HEK293T (cell line): ENCODE data around the gene TNRC6C.

Source experiments
- CTCF ChIA-PET: fragments of 350-600 bp; formaldehyde crosslinking; extraction: SDS; loops from one replicate; lab custom pipeline; 2021; ENCODE audit warnings: antibody characterized with exemption, inconsistent platforms; lab: Yijun Ruan, JAX
- POLR2A ChIA-PET: fragments of 350-600 bp; formaldehyde crosslinking; extraction: SDS; loops from one replicate; lab custom pipeline; 2020; ENCODE audit warnings: antibody characterized with exemption, inconsistent platforms; lab: Yijun Ruan, JAX
- DNase-seq: peaks from one replicate; pipeline ENCODE4 v3.0.0; 2012; ENCODE audit warnings: mixed read lengths; ENCODE audit errors: extremely low spot score
- ARNT ChIP-seq: fragments of 450-650 bp; IDR thresholded peaks from 2 replicates; pipeline ENCODE4 v1.6.1; 2017; ENCODE audit warnings: mild to moderate bottlenecking
- BHLHE40 ChIP-seq: fragments of 450-650 bp; IDR thresholded peaks from 2 replicates; pipeline ENCODE4 v1.6.1; 2016; ENCODE audit warnings: mild to moderate bottlenecking, moderate library complexity, borderline replicate concordance
- CTBP1 ChIP-seq: fragments of 450-650 bp; IDR thresholded peaks from 2 replicates; pipeline ENCODE4 v1.6.1; 2016; ENCODE audit warnings: borderline replicate concordance
- ELF4 ChIP-seq: fragments of 450-650 bp; IDR thresholded peaks from 2 replicates; pipeline ENCODE4 v1.6.1; 2017; ENCODE audit warnings: antibody characterized with exemption
- FOXA1 ChIP-seq: fragments of 450-650 bp; IDR thresholded peaks from 2 replicates; pipeline ENCODE4 v1.6.1; 2016; ENCODE audit warnings: mild to moderate bottlenecking
- FOXK2 ChIP-seq: fragments of 450-650 bp; IDR thresholded peaks from 2 replicates; pipeline ENCODE4 v1.6.1; 2016; ENCODE audit warnings: mild to moderate bottlenecking
- FOXM1 ChIP-seq: fragments of 450-650 bp; IDR thresholded peaks from 2 replicates; pipeline ENCODE4 v1.6.1; 2017; ENCODE audit warnings: mild to moderate bottlenecking, borderline replicate concordance
- HDGF ChIP-seq: fragments of 450-650 bp; IDR thresholded peaks from 2 replicates; pipeline ENCODE4 v1.6.1; 2017; ENCODE audit warnings: antibody characterized with exemption, borderline replicate concordance
- L3MBTL2 ChIP-seq: fragments of 450-650 bp; conservative IDR thresholded peaks from 2 replicates; pipeline ENCODE4 v1.6.1; 2016; ENCODE audit warnings: mild to moderate bottlenecking
- LEF1 ChIP-seq: fragments of 450-650 bp; IDR thresholded peaks from 2 replicates; pipeline ENCODE4 v1.6.1; 2017; ENCODE audit warnings: mild to moderate bottlenecking, borderline replicate concordance
- NFRKB ChIP-seq: fragments of 450-650 bp; IDR thresholded peaks from 2 replicates; pipeline ENCODE4 v1.6.1; 2016; ENCODE audit warnings: mild to moderate bottlenecking, moderate library complexity
- PKNOX1 ChIP-seq: fragments of 450-650 bp; IDR thresholded peaks from 2 replicates; pipeline ENCODE4 v1.6.1; 2016
- SP1 ChIP-seq: fragments of 450-650 bp; IDR thresholded peaks from 2 replicates; pipeline ENCODE4 v1.6.1; 2017
- SUZ12 ChIP-seq: fragments of 450-650 bp; IDR thresholded peaks from 2 replicates; pipeline ENCODE4 v1.6.1; 2016; ENCODE audit warnings: mild to moderate bottlenecking
- TARDBP ChIP-seq: fragments of 450-650 bp; IDR thresholded peaks from 2 replicates; pipeline ENCODE4 v1.6.1; 2016
- ZNF384 ChIP-seq: fragments of 450-650 bp; IDR thresholded peaks from 2 replicates; pipeline ENCODE4 v1.6.1; 2016

Gene TNRC6C

GRCh38 chr17:78105101-78105500 is 146.6 kb downstream of the TNRC6C start:
- DNase-seq = no peak
- TF ChIP-seq NFRKB = no peak
- TF ChIP-seq FOXM1 = no peak
- no peak for TF ChIP-seq ELF4
- TF ChIP-seq SUZ12 = no peak
- no peak for TF ChIP-seq FOXK2
- no peak for TF ChIP-seq TARDBP
- TF ChIP-seq PKNOX1 = no peak
- TF ChIP-seq ARNT = no peak
- no peak for TF ChIP-seq FOXA1
- no peak for TF ChIP-seq BHLHE40
- TF ChIP-seq SP1 = no peak
- no peak for TF ChIP-seq HDGF
- TF ChIP-seq ZNF384 = no peak
- no peak for TF ChIP-seq L3MBTL2
- no peak for TF ChIP-seq LEF1
- no peak for TF ChIP-seq CTBP1
- CTCF ChIA-PET = no interaction called here
- POLR2A ChIA-PET = no interaction called here

GRCh38 chr17:78105551-78105950 is 147.0 kb downstream of the TNRC6C start:
- no peak for DNase-seq
- no peak for TF ChIP-seq TARDBP
- no peak for TF ChIP-seq FOXK2
- no peak for TF ChIP-seq SP1
- TF ChIP-seq ELF4 = no peak
- TF ChIP-seq ZNF384 = no peak
- TF ChIP-seq BHLHE40 = no peak
- no peak for TF ChIP-seq HDGF
- TF ChIP-seq SUZ12 = no peak
- no peak for TF ChIP-seq ARNT
- TF ChIP-seq FOXA1 = no peak
- no peak for TF ChIP-seq CTBP1
- no peak for TF ChIP-seq L3MBTL2
- TF ChIP-seq NFRKB = no peak
- no peak for TF ChIP-seq LEF1
- no peak for TF ChIP-seq PKNOX1
- TF ChIP-seq FOXM1 = no peak
- ChIA-PET POLR2A (no interaction called here), CTCF (no interaction called here)

GRCh38 chr17:78106211-78106610 is 147.7 kb downstream of the TNRC6C start:
- CTCF ChIA-PET = interaction anchor here (0.6 kb wide), 2 partner anchors 10 to 112 kb away, joined by 3 read pairs; no protein-coding TSS in a partner anchor
- POLR2A ChIA-PET = no interaction called here
- no peak for DNase-seq
- TF ChIP-seq FOXK2 (no peak), FOXM1 (no peak), SUZ12 (no peak), TARDBP (no peak), PKNOX1 (no peak), ARNT (no peak), NFRKB (no peak), LEF1 (no peak), ZNF384 (no peak), BHLHE40 (no peak), ELF4 (no peak), SP1 (no peak), HDGF (no peak), L3MBTL2 (no peak), CTBP1 (no peak), FOXA1 (no peak)

- DNase-seq = no peak
- TF ChIP-seq HDGF (no peak), BHLHE40 (no peak), ARNT (no peak), L3MBTL2 (no peak), PKNOX1 (no peak), ZNF384 (no peak), TARDBP (no peak), SUZ12 (no peak), NFRKB (no peak), FOXK2 (no peak), ELF4 (no peak)
- POLR2A ChIA-PET = no interaction called here
- CTCF ChIA-PET = no interaction called here
Measured at GRCh38 chr17:78107457-78107856, 149.0 kb downstream of the TNRC6C start.

GRCh38 chr17:78107976-78108725 is 149.6 kb downstream of the TNRC6C start:
- ChIA-PET POLR2A (interaction anchor here (0.8 kb wide), 1 partner anchor 79 kb away, joined by 3 read pairs; the partner anchor contains the start of genes AFMID and TK1), CTCF (no interaction called here)
- TF ChIP-seq FOXM1 (no peak), ARNT (no peak), L3MBTL2 (no peak), CTBP1 (no peak), FOXK2 (no peak), TARDBP (no peak), NFRKB (no peak), HDGF (no peak), BHLHE40 (no peak), PKNOX1 (no peak), ZNF384 (no peak), SUZ12 (no peak)

More at GRCh38 chr17:78107976-78108725, 149.6 kb downstream of the TNRC6C start:
- DNase-seq = no peak
